Esophagus muscularis mucosa (tissue), 3 donors: Measurements from ENCODE around the gene GSC2.

ENCODE experiments used
- POLR2AphosphoS5 ChIP-seq, 2 donors: sonication (generic); formaldehyde crosslinking; IDR thresholded peaks; one replicate each; pipeline ENCODE4 v1.6.1; 2017; ENCODE audit warnings: antibody characterized with exemption in 2 of 2
- TF ChIP-seq, protein P1 (sequence below), 3 experiments: fragments of 200-600 bp in 2 of 3; fragments of 450-650 bp in 1 of 3; sonication (generic) in 2 of 3; IDR thresholded peaks; one replicate each; pipeline ENCODE4 v1.5.1; 2017 to 2019; ENCODE audit warnings: antibody characterized with exemption in 3 of 3, mild to moderate bottlenecking in 2 of 3, moderate library complexity in 1 of 3

DNA sequence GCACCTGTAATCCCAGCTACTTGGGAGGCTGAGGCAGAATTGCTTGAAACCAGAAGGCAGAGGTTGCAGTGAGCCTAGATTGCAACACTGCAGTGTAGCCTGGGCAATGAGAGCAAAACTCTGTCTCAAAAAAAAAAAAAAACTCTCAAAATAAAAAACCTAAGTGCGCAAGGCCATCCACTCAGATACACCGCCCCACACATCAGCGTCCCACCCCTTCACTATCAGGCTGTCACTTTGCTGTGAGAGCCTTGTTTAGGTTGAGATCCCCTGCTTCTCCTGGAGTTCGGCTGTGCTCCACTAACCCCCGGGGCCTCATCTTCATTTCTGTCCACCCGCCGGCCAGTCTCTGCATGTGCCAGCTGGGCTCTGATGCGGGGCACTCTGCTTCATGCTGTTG, 16.3 kb upstream of the GSC2 start:
- TF ChIP-seq, protein P1, sequence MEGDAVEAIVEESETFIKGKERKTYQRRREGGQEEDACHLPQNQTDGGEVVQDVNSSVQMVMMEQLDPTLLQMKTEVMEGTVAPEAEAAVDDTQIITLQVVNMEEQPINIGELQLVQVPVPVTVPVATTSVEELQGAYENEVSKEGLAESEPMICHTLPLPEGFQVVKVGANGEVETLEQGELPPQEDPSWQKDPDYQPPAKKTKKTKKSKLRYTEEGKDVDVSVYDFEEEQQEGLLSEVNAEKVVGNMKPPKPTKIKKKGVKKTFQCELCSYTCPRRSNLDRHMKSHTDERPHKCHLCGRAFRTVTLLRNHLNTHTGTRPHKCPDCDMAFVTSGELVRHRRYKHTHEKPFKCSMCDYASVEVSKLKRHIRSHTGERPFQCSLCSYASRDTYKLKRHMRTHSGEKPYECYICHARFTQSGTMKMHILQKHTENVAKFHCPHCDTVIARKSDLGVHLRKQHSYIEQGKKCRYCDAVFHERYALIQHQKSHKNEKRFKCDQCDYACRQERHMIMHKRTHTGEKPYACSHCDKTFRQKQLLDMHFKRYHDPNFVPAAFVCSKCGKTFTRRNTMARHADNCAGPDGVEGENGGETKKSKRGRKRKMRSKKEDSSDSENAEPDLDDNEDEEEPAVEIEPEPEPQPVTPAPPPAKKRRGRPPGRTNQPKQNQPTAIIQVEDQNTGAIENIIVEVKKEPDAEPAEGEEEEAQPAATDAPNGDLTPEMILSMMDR (IDR thresholded peaks at IDR 0.05): no peak
- TF ChIP-seq POLR2AphosphoS5 (IDR thresholded peaks at IDR 0.05): no peak
